ENCODE results near the gene NAA20. TPM values are rescaled to one million over a fixed set of nuclear protein-coding genes. Genes with fewer than 3 reads are reported as not detected.

NAA20 gene
- total and polyA plus RNA-seq, 2 of the 13 experiments (the other 11 are each of a cell fraction or from before 2014, with no cell fraction given) = 81.9 to 82.8 TPM

DNA sequence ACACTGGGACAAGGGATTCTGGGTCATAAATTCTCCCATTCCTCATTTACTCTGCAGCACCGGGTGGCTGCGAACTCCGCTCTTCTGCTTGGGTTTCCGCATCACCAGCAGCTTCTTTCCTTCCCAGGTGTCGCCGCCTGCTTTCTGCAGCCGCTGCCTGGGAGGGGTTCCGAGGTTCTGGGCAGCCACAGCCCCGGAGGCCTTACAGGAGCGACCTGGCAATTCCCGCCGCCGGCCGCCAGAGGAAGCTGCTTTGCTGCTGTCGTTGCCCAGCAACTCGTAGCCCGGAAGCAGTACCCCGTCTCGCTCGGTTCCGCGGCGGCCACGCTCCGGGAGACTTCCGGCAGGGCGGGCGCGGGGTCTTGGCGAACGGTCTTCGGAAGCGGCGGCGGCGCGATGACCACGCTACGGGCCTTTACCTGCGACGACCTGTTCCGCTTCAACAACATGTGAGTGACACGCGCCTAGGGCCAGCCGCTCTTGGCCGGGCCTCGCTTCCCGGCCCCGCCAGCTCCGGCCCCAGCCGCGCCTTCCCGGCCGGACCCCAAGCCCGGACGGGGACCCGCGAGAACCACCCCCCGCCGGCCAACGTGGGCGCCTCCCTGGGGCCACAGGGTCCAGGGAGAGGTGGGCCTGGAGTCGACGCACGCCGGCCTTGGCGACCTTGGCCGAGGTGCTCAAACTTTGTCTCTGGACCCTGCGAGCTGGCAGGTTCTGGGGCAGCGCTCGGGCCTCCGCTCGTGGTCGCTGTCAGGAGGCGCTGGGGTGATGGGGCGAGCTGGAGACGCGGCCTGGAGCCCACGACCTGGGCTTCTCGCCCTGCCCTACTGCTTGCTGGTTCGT is at the start of gene NAA20 (continued):
- TF ChIP-seq KLF12 (CRISPR knock-in tag; IDR thresholded peaks at IDR 0.05; ENCODE audit: borderline replicate concordance) = peak; percentile 91
- TF ChIP-seq, protein P1, sequence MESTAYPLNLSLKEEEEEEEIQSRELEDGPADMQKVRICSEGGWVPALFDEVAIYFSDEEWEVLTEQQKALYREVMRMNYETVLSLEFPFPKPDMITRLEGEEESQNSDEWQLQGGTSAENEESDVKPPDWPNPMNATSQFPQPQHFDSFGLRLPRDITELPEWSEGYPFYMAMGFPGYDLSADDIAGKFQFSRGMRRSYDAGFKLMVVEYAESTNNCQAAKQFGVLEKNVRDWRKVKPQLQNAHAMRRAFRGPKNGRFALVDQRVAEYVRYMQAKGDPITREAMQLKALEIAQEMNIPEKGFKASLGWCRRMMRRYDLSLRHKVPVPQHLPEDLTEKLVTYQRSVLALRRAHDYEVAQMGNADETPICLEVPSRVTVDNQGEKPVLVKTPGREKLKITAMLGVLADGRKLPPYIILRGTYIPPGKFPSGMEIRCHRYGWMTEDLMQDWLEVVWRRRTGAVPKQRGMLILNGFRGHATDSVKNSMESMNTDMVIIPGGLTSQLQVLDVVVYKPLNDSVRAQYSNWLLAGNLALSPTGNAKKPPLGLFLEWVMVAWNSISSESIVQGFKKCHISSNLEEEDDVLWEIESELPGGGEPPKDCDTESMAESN (CRISPR knock-in tag; conservative IDR thresholded peaks at IDR 0.05) = peak; percentile 99
- TF ChIP-seq, protein P2, sequence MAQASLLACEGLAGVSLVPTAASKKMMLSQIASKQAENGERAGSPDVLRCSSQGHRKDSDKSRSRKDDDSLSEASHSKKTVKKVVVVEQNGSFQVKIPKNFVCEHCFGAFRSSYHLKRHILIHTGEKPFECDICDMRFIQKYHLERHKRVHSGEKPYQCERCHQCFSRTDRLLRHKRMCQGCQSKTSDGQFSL (CRISPR knock-in tag; IDR thresholded peaks at IDR 0.05) = peak; percentile 70; the same call in 1 of the 2 replicates
- TF ChIP-seq, protein P3, sequence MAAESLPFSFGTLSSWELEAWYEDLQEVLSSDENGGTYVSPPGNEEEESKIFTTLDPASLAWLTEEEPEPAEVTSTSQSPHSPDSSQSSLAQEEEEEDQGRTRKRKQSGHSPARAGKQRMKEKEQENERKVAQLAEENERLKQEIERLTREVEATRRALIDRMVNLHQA (CRISPR knock-in tag; IDR thresholded peaks at IDR 0.05) = no peak
- TF ChIP-seq NCOA2 (CRISPR knock-in tag; IDR thresholded peaks at IDR 0.05) = peak; percentile 80
- peak; percentile 71 for TF ChIP-seq SRF (IDR thresholded peaks at IDR 0.05; ENCODE audit: low read depth, low read length)
- peak; percentile 56; the same call in 1 of the 2 replicates for TF ChIP-seq ZNF720 (CRISPR knock-in tag; IDR thresholded peaks at IDR 0.05)
- TF ChIP-seq RBFOX2 (IDR thresholded peaks at IDR 0.05; ENCODE audit: low read depth, low read length) = peak; percentile 95
- TF ChIP-seq TCF12 (IDR thresholded peaks at IDR 0.05) = no peak
- TF ChIP-seq TCF12 (CRISPR knock-in tag; IDR thresholded peaks at IDR 0.05) = peak; percentile 97; the same call in 1 of the 2 replicates
- TF ChIP-seq ARHGAP35 (CRISPR knock-in tag; IDR thresholded peaks at IDR 0.05; ENCODE audit: borderline replicate concordance) = peak; percentile 98
- peak; percentile 94 for TF ChIP-seq ZNF274 (CRISPR knock-in tag; IDR thresholded peaks at IDR 0.05)
- 0 out of 2 replicates have a peak, but pooled peaks have one; percentile 75 for TF ChIP-seq SP4 (CRISPR knock-in tag; IDR thresholded peaks at IDR 0.05)
- TF ChIP-seq SALL2 (CRISPR knock-in tag; IDR thresholded peaks at IDR 0.05) = peak; percentile 95
- TF ChIP-seq, protein P4, sequence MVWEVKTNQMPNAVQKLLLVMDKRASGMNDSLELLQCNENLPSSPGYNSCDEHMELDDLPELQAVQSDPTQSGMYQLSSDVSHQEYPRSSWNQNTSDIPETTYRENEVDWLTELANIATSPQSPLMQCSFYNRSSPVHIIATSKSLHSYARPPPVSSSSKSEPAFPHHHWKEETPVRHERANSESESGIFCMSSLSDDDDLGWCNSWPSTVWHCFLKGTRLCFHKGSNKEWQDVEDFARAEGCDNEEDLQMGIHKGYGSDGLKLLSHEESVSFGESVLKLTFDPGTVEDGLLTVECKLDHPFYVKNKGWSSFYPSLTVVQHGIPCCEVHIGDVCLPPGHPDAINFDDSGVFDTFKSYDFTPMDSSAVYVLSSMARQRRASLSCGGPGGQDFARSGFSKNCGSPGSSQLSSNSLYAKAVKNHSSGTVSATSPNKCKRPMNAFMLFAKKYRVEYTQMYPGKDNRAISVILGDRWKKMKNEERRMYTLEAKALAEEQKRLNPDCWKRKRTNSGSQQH (CRISPR knock-in tag; IDR thresholded peaks at IDR 0.05; ENCODE audit: low read depth) = peak; percentile 87
- TF ChIP-seq ASH2L (IDR thresholded peaks at IDR 0.05; ENCODE audit: insufficient read length, low read depth, low read length) = peak; percentile 99
- peak; percentile 30; the same call in 1 of the 2 replicates for TF ChIP-seq CEBPG (CRISPR knock-in tag; IDR thresholded peaks at IDR 0.05)
- no peak; the same call in none of the 2 replicates for TF ChIP-seq ZFP82 (CRISPR knock-in tag; IDR thresholded peaks at IDR 0.05; ENCODE audit: borderline replicate concordance)
- TF ChIP-seq PAF1 (CRISPR knock-in tag; IDR thresholded peaks at IDR 0.05) = no peak; the same call in 1 of the 2 replicates
- peak; percentile 91 for TF ChIP-seq MED1 (CRISPR knock-in tag; IDR thresholded peaks at IDR 0.05)
- no peak for TF ChIP-seq PHB2 (IDR thresholded peaks at IDR 0.05; ENCODE audit: partially characterized antibody)
- peak; percentile 77 for TF ChIP-seq FOXA3 (CRISPR knock-in tag; IDR thresholded peaks at IDR 0.05)
- TF ChIP-seq ZNF782 (CRISPR knock-in tag; IDR thresholded peaks at IDR 0.05; ENCODE audit: borderline replicate concordance) = peak; percentile 88
- peak; percentile 93 for TF ChIP-seq FOXC1 (CRISPR knock-in tag; IDR thresholded peaks at IDR 0.05; ENCODE audit: borderline replicate concordance)
- TF ChIP-seq YEATS4 (CRISPR knock-in tag; IDR thresholded peaks at IDR 0.05; ENCODE audit: borderline replicate concordance) = peak; percentile 99
- TF ChIP-seq ERF (CRISPR knock-in tag; IDR thresholded peaks at IDR 0.05) = peak; percentile 97
- peak; percentile 89; the same call in 1 of the 2 replicates for TF ChIP-seq ZNF350 (CRISPR knock-in tag; IDR thresholded peaks at IDR 0.05; ENCODE audit: borderline replicate concordance, low read depth)
- no peak; the same call in 1 of the 2 replicates for TF ChIP-seq ZNF468 (CRISPR knock-in tag; IDR thresholded peaks at IDR 0.05)
